Stimulated activated CD8-positive, alpha-beta memory T cell treated with anti-CD3 and anti-CD28 coated beads, Interleukin-12 subunit alpha, Interleukin-12 subunit beta, amount 100 ng/mL, for 1 hour (primary cell): ENCODE data around the gene MOGAT3.

Experiments used
- DNase-seq: peaks from one replicate; pipeline ENCODE4 v3.0.0-alpha.2; 2020; ENCODE audit warnings: low read depth

MOGAT3 gene

DNA sequence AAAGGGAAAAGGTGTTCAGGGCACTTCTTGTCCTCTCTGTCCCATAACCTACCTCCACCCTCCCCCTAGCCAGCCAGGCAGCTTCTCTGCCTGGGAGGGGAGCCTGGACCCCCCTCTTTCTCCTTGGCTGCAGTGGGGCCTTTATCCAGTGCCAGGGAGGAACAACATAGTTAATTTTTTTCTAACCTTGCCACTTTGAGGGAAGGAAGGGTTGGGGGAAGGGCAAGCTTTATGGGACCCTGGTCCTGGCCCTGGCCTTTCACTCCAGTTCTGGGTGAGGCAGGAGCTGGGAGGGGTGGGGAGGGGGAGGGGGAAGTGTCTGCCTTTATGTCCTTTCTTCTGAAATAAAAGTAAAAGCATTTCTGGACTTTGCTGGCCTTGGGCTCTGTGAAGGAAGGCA is 39.9 kb downstream of the MOGAT3 start:
- DNase-seq, result no peak

DNA sequence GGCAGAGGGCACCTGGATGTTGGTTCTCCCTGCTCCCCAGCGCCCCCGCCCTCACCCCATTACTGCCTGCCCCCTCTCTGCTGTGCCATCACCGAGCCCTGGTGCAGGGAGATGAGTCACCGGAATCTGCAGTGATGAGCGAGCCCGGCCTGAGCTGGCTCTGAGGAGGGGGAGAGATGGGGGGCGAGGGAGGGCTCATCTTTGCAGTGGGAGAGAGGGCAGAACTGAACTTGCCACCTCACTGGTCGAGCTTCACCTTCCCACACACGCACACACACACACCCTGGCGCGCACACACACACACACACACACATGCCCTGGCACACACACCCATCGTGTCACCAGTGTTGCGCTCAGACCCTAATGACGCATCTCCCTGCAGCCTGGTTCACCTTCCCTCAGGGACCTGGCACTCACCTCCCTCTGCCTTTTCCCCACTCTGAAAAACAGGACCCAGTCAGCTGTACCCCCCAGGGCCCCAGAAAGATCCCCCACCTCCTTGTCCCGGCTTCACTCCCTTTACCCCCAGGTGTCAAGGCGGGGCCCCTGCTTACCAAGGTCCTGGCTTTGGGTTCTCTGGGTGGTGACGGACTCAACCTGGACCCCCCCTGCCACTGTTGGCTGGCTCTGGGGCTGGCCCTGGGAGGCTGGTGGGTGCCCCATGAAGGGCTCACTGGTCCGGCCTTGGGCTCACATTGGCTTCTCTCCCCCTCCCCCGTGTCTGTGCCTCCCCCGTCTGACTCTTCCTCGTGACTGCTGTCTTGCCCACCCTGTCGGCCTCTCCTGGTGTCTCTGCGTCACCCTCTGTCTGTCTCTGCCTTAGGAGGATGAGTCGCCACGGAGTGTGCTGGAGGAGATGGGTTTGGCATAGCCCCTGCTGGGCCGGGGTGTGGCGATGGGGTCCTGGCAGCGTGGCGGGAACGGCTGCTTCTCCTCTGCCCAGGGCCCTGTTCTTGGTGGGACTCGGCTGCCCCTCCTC is 40.9 kb downstream of the MOGAT3 start:
- no peak for DNase-seq

DNA sequence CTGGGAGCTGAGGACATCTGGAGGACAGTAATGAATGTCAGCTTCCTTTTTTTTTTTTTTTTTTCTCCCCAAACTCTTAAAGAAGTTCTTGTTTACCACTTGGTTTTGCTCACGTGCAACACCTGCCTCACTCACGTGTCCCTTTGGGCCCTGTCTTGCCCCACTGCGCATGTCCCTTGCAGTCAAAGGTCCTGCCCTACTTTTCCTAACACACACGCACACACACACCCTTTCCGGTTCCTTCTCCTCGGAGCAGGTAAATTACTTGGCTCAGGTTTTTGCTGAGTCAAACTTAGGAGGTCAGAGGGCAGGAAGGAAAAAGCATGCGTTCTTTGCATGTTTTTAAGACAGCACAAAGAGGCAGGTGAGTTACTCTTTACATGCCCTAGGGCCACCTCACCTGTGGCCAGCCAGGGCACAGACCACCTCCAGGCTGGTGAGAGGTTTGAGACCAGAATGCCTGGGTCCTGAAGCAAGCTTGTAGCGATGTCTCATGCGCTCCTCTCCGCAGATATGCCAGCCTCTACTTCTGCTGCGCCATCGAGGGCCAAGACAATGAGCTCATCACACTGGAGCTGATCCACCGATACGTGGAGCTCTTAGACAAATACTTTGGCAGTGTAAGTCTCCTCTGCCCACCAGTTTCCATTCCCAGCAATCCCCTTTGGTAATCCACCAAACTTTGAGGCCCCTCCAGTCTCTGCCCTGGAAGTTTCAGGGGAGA is 43.8 kb downstream of the MOGAT3 start:
- DNase-seq, result no peak

DNA sequence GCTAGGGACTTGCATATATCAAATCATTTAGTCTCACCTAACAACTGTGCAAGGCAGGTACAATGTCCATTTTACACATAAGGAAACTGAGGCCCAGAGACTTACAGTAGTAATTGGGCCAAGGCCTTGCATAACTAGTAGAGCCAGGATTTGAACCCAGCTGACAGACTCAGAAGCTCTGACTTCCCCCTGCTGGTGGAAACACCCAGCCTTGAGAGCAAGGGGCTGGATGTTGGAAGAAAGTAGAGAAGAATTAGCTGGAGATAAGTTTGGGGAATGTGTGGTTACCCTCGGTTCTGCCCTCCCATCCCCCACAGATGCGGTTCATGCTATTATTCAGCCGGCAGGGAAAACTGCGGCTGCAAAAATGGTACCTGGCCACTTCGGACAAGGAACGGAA is 44.6 kb downstream of the MOGAT3 start:
- no peak for DNase-seq

DNA sequence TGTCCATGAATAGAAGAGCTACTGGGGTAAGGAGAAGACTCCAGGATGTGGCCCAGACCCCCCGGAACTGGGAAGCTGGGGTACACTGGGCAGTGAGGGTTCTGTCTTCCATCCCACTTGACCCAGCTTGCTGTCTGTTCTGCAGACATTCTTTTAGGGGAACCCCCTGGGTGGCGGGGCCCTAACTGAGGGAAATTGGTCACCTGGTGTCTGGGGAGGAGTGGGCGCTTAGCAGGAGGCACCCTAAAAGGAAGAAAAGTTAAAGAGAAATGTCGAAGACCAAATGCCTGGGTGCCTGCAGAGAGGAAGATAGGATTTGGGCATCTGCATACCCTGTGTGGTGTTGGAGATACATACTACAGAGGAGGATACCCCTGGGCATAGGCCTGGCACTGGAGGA is 45.5 kb downstream of the MOGAT3 start:
- no peak for DNase-seq

DNA sequence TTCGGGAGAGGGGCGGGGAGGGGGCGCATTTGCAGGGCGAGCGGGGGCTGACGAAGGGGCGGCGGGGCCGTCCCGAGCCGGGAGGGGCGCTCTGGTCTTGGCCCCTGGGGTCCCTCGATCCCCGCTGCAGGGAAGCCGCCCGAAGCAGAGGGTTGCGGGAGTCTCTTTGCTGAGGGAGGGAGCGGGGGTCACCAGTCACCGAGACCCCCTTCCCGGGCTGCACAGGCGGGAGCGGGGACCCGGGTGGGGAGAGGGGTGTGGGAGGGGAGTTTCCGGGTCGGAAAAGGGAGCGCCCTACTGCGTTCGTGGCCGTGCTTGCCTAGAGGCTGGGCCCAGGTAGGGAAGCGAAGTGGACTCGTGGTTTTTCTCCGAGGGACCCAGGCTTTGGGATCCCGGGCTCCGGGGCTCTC is 46.1 kb downstream of the MOGAT3 start:
- no peak for DNase-seq

DNA sequence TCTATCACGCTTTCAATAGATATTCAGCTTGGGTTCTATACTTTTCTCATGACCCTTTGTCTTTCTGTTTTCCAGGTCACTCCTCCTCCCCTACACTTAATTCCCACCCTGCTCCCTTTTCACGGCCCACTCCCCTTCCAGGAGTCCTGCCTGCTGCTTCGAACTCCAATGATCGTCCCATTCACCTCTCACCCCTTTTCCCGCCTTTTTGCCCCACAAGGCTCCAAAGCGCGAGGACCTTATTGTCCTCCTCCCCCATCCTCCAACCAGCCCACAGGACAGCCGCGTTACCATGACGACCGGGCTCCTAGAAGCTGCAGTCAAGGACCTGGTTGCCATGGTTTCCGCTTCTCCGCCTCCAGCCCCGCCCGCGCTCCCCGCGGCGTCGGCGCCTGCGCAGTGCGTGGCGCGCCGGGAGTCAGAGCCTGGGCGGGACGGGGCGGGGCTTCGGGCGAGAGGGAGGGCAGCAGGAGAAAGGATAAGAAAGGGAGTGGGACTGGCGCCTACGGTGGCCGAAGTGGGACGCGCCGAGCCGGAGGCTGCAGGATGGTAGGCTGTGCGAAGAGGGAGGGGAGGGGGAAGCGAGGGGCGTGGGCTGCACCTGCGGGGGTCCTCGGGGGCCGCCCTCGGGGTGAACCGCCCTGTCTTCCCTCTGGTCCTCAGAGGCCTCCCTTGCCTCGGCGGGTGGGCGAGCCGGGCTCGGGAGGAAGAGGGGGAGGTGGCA is 46.7 kb downstream of the MOGAT3 start, which contains the start of gene AP1S1:
TSS of gene AP1S1 (plus strand) at position 508 of the 724 bp plus-strand sequence. CDS start at position 547, 39 bp downstream.
- DNase-seq, result peak; percentile 78

DNA sequence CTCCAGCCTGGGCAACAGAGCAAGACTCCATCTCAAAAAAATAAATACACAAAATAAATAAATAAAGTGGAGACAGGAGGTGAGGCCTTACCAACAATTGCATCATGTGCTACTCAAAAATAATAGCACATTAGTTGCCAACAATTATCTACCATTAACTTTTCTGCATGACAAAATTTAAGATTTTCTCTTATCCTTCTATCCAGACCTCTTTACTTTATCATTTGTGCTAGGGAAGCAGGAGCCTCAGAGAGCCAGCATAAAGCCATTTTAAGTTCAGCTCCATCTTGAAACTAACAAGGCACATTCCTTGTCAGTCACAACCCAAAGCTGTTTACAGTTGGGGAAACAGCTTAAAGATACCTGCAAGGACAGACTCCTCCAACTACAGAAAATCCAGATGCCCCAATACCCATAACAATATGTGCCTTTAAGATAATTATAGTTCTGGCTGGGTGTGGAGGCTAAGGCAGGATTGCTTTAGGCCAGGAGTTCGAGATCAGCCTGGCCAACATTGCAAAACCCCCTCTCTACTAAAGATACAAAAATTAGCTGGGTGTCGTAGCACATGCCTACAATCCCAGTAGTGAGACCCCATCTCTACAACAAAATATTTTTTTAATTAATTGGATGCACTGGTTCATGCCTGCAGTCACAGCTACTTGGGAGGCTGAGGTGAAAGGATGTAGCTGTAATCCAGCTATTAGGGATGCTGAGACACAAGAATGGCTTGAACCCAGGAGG is 48.8 kb downstream of the MOGAT3 start:
- no peak for DNase-seq
